Right lung (tissue), 5 donors: Measurements from ENCODE around the gene SNRPB2. TPM values are rescaled to one million over a fixed set of nuclear protein-coding genes. Genes with fewer than 3 reads are reported as not detected.

Experiments used
- DNase-seq, 2 donors: peaks; one replicate each; pipeline ENCODE4 v3.0.0-alpha.2; 2013
- polyA plus RNA-seq, 5 donors: library from polyadenylated mRNA; unstranded; fragments of 120-200 nt; gene quantifications; one replicate each; pipeline versions ENCODE4 v1.2.1 to v1.2.3, GENCODE V29; 2013; ENCODE audit warnings: inconsistent platforms in 1 of 5, low replicate concordance in 1 of 5; ENCODE audit not compliant: insufficient read length in 5 of 5, insufficient read depth in 1 of 5

SNRPB2 gene
- polyA plus RNA-seq, 5 donors, result 83.4 to 110 (median 87.2) TPM

DNA sequence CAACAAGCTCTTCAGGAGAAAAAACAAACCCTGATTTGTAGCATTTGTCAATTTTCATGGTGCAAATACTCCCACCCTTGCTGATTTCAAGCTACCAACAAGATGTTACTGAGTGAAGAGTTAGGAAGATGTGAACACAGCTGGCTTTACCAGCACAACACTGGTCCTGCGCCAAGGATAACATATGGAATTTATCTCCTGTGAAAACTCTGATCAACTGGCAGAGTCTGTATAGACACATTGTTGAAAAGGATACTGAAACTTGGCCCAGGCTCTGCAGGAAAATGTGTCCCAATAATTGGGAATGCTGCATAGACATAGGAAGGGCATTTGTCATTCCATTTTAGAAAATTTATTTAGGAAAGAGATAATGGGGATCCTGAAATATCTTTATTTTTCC lies 47.3 kb downstream of the SNRPB2 start:
- peak; percentile 63 to 71 for DNase-seq

DNA sequence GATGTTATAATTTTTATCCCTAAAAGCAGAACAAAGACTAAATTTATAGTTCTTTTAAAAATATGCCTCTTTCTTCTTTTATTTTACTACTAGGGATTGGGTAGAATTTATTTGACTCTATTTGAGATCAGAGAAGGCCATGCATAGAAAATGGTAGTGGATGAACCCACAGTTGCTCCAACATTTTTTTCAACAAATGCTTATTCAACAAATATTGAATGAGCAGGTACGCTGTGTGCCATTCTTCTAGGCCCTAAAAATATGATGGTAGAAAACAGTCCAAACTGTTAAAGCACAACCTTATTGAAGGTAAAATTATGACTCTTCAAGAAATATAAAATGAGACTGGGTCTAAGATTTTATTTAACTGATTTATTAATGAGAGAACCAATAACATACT lies 48.3 kb downstream of the SNRPB2 start:
- DNase-seq, result no peak

DNA sequence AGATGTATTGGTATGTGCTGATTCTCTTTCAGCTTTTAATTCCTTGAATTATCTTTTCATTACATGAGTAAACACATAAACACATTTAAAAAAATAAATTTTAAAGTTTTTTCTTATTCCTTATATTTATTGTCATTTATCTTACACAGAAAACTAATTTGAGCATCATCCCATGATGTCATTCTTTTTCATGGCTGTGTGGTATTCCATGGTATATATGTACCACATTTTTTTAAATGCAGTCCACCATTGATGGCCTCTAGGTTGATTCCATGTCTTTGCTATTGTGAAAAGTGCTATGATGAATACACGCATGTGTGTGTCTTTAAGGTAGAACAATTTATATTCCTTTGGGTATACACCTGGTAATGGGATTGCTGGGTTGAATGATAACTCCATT lies 51.7 kb downstream of the SNRPB2 start:
- DNase-seq, result no peak

DNA sequence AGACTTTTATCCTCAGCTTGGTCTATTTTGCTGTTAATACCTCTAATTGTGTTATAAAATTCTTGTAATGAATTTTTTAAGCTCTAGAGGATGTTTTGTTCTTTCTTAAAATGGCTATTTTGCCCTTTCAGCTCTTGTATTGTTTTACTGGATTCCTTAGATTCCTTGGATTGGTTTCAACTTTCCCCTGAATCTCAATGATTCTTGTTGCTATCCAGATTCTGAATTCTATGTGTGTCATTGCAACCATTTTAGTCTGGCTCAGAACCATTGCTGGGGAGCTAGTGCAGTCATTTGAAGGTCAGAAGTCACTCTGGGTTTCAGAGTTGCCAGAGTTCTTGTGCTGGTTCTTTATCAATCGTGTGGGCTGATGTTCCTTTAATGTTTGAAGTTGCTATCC lies 55.4 kb downstream of the SNRPB2 start:
- no peak for DNase-seq

Other genes with a start within 250 kb of the SNRPB2 start
- 10 to 100 TPM in 4 of 5 donors, 1 to 10 TPM in 1; 9.8 to 12.6 (median 10.9) TPM for gene KIF16B, start 156.6 kb upstream of the SNRPB2 start, polyA plus RNA-seq
- gene OTOR, start 18.3 kb downstream of the SNRPB2 start, polyA plus RNA-seq, result not detected